ENCODE data around the gene ZNF587B.
"Not testable (repeated sequence)": the region's sequence is repeated elsewhere in the genome, so short reads cannot be mapped to it uniquely, and the experiment has no call there.

The ZNF587B gene

DNA sequence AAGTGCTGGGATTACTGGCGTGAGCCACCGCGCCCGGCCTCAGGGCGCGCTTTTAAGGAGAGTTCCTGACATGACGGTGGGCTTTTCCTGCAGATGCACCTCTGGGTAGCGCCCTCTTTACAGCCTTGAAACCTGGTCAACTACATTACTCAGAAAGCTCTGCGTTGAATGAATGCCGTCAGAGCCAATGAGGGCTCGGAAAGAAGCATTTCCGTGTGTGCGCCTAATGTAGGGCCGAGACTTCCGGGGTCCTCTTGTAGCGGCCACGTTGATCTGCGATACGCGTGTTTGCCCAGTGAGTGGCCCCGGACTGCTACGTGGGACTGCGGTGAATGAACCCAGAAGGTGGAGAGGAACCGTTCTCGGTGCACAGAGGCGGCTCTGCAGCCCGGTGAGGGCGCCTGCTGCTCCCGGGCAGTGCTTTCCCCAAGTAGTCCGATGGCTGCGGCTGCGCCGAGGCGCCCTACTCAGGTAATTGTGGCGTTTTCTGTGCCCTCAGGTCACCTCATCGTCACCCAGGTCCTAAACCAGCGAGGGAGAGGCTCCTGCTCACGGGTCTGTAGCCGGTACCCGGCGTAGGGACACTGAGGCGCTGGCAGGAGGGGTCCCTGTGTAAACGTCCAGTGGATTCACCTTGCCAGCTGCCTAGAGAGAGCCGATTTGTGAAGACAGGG is 10.5 kb upstream of the ZNF587B start:
- DNase-seq (ENCODE audit: low read depth): peak; percentile 69

- no peak for DNase-seq (ENCODE audit: low read depth)
Observed at GRCh38 chr19:57820599-57820998, 9.5 kb upstream of the ZNF587B start.

DNA sequence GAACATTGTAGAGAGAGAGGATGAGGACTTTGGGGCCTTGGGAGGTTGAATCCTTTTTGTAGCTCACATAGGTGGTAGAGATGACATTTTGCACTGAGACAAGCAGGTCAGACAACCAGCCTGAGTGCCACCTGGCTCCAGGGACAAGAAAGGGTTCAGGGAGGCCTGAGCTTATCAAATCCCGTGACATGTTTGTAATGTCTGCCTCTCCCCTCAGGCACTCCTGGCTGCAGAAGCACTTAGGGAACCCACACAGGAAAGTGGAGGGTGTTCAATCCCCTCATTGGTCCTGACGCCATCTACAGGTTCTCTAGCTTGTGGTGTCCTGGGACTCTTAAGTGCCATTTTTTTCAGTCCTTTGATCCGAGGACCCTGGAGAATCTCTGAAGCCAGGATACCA is 9.0 kb upstream of the ZNF587B start:
- not testable (repeated sequence) for DNase-seq (ENCODE audit: low read depth)

DNA sequence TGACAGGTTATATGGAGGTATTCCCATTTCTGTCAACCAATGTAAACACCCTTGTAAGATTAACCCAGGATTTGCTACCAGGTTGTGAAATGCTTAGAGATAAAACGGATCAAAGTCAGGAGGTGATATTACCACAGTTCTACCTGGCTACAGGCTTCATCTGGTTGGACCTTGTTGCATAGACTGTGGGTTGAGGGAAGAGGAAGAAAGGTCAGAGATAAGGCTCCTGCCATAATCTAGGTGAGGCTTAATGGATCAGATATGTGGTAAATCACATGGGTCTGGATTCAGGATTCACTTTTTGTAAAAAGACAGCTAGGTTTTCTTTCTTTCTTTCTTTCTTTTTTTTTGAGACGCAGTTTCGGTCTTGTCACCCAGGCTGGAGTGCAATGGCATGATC is 8.6 kb upstream of the ZNF587B start:
- not testable (repeated sequence) for DNase-seq (ENCODE audit: low read depth)

DNA sequence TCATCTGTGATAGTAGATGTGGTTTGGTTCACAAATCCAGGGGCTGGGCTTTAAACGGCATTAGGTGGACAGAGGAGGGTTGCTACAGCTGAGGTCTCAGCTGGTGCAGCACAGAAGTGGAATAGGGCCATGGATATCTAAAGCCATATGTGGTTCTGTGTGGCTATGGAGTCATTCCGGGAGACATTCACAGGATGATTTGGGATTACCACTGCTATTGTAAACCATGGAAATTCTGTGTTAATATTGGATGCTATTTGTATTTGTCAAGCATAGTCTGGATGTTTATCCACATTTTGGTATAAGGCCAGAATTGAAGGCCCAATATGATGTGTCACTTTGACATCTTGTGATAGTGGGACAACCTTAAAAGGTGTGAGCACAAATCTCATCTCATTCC is 6.9 kb upstream of the ZNF587B start:
- DNase-seq (ENCODE audit: low read depth): not testable (repeated sequence)

- DNase-seq (ENCODE audit: low read depth): not testable (repeated sequence)
Observed at GRCh38 chr19:57823608-57824007, 6.5 kb upstream of the ZNF587B start.

GRCh38 chr19:57825511-57825910 is 4.6 kb upstream of the ZNF587B start:
- DNase-seq (ENCODE audit: low read depth): no peak

GRCh38 chr19:57829316-57829715 is 783 bp upstream of the ZNF587B start:
- DNase-seq (ENCODE audit: low read depth): no peak

DNA sequence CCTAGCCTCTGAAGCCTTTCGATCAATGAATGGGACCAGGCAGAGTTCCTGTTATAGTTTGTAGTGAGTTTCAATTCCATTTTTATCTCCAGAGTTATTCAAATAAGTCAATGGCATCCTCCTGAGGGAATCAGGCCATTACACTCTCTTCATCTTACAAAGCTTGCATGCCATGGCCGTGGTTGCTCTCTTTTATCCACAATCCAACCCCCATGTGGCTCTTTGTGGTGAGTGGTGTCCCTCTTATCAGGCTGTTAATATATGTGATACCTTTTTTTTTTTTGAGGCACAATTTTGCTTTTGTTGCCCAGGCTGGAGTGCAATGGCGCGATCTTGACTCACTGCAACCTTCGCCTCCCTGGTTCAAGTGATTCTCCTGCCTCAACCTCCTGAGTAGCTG is 6.9 kb downstream of the ZNF587B start:
- DNase-seq (ENCODE audit: low read depth): not testable (repeated sequence)

GRCh38 chr19:57838622-57839191 is 8.6 kb downstream of the ZNF587B start:
- DNase-seq (ENCODE audit: low read depth): not testable (repeated sequence)

- DNase-seq (ENCODE audit: low read depth): no peak
Observed at GRCh38 chr19:57841122-57841763, 11.1 kb downstream of the ZNF587B start.

DNA sequence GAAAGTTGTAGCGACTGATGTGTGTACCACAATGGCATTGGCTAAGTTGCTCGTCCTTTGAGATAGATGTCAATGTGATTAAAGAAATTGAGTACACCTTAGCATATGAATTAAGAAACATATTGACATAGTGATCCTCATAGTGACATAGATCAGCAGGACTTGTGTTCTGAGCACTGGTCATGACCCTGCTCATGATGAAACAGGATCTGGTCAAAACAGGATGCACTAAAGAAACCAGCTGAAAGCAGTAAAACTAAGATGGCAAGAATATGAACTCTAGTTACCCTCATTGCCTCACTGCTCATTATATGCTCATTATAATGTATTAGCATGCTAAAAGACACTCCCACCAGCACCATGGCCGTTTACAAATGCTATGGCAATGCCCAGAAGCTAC is 17.1 kb downstream of the ZNF587B start:
- DNase-seq (ENCODE audit: low read depth): not testable (repeated sequence)

- DNase-seq (ENCODE audit: low read depth): not testable (repeated sequence)
Observed at GRCh38 chr19:57849162-57849665, 19.1 kb downstream of the ZNF587B start.

DNA sequence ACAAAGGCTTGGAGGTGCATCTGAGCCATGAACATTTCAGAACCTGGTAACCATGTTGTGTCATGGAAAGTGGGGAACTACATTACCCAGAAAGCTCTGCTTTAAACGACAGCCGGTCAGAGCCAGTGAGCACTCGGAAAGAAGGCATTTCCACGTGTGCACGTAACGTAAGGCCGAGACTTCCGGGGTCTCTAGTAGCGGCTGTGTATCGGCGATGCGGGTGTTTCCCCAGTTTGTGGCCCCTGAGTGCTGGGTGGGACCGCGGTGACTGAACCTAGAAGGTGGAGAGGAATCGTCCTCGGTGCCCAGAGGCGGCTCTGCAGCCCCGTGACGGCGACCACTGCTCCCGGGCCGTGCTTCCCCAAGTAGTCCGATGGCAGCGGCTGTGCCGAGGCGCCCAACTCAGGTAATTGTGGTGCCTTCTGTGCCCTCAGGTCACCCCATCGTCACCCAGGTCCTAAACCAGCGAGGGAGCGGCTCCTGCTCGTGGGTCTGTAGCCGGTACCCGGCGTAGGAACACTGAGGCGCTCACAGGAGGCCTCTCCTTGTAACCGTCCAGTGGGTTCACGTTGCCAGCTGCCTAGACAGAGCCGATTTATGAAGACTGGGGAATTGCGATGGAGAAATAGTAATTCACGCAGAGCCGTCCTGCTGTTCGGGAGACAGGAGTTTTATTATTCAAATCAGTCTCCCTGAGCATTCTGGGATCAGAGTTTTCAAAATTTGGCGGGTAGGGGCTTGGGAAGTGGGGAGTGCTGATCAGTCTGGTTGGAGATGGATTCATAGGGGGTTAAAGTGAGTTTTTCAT is 19.8 kb downstream of the ZNF587B start, which contains the start of gene ZNF587:
Gene ZNF587, plus strand, starts transcription at position 194 of the 808 bp plus-strand sequence. Its CDS starts 180 bp downstream, at position 374.
- peak; percentile 71 for DNase-seq (ENCODE audit: low read depth)

- no peak for DNase-seq (ENCODE audit: low read depth)
Observed at GRCh38 chr19:57850553-57851017, 20.5 kb downstream of the ZNF587B start.

DNA sequence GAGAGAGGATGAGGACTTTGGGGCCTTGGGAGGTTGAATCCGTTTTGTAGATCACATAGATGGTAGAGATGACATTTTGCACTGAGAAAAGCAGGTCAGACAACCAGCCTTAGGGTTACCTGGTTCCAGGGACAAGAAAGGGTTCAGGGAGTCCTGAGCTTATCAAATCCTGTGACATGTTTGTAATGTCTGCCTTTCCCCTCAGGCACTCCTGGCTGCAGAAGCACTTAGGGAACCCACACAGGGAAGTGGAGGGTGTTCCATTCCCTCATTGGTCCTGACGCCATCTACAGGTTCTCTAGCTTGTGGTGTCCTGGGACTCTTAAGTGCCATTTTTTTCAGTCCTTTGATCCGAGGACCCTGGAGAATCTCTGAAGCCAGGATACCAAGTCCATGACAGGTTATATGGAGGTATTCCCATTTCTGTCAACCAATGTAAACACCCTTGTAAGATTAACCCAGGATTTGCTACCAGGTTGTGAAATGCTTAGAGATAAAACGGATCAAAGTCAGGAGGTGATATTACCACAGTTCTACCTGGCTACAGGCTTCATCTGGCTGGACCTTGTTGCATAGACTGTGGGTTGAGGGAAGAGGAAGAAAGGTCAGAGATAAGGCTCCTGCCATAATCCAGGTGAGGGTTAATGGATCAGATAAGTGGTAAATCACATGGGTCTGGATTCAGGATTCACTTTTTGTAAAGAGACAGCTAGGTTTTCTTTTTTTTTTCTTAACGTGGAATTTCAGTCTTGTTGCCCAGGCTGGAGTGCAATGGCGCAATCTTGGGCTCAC is 21.9 kb downstream of the ZNF587B start:
- DNase-seq (ENCODE audit: low read depth): not testable (repeated sequence)

- not testable (repeated sequence) for DNase-seq (ENCODE audit: low read depth)
Observed at GRCh38 chr19:57854117-57854516, 24.0 kb downstream of the ZNF587B start.

GRCh38 chr19:57862351-57862750 is 32.3 kb downstream of the ZNF587B start:
- DNase-seq (ENCODE audit: low read depth): not testable (repeated sequence)

- DNase-seq (ENCODE audit: low read depth): no peak
Observed at GRCh38 chr19:57867868-57868492, 37.9 kb downstream of the ZNF587B start.

DNA sequence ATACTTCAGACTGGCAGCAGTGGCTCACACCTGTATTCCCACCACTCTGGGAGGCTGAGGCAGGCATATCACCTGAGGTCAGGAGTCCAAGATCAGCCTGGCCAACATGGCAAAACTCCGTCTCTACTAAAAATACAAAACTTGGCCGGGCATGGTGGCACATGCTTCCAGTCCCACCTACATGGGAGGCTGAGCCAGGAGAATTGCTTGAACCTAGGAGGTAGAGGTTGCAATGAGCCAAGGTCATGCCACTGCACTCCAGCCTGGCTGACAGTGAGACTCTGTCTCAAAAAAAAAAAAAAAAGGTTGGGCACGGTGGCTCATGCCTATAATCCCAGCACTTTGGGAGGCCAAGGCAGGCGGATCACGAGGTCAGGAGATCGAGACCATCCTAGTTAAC is 39.6 kb downstream of the ZNF587B start:
- DNase-seq (ENCODE audit: low read depth): not testable (repeated sequence)

- no peak for DNase-seq (ENCODE audit: low read depth)
Observed at GRCh38 chr19:57870225-57870624, 40.1 kb downstream of the ZNF587B start.
